Kidney tubule cell (primary cell): ENCODE data around the gene CAB39.

Experiments
- DNase-seq: peaks from one replicate; pipeline ENCODE4 v3.0.0-alpha.2; 2018; ENCODE audit warnings: low spot score

Gene CAB39

GRCh38 chr2:230863442-230864121 is 150.9 kb downstream of the CAB39 start:
- DNase-seq: peak; percentile 36

GRCh38 chr2:230864122-230864604 is 151.5 kb downstream of the CAB39 start:
- no peak for DNase-seq

GRCh38 chr2:230864605-230865306 is 152.1 kb downstream of the CAB39 start, which contains the start of gene ITM2C:
Gene ITM2C (plus strand): TSS chr2:230864942. CDS start chr2:230865026, 84 bp downstream.
- DNase-seq: peak; percentile 73

GRCh38 chr2:230865307-230865765 is 152.7 kb downstream of the CAB39 start:
- no peak for DNase-seq

- peak; percentile 13 for DNase-seq
These were observed 153.4 kb downstream of the CAB39 start for GRCh38 chr2:230865766-230866755.

GRCh38 chr2:230866756-230867523 is 154.3 kb downstream of the CAB39 start:
- DNase-seq: peak; percentile 73

GRCh38 chr2:230868161-230868946 is 155.7 kb downstream of the CAB39 start:
- DNase-seq: no peak

GRCh38 chr2:230868947-230869913 is 156.6 kb downstream of the CAB39 start:
- no peak for DNase-seq

GRCh38 chr2:230869914-230870543 is 157.4 kb downstream of the CAB39 start:
- no peak for DNase-seq
